Heart left ventricle (tissue), 16 donors: ENCODE data around the gene PARP6. TPM values are rescaled to one million over a fixed set of nuclear protein-coding genes. Genes with fewer than 3 reads are reported as not detected.
"Not testable (repeated sequence)": the region's sequence is repeated elsewhere in the genome, so short reads cannot be mapped to it uniquely, and the experiment has no call there.

Experiments
- ATAC-seq, 4 donors: fragments of 200-7000 bp; cut with Tn5 transposase; one replicate each; pipeline ENCODE4 v1.9.1; 2020 to 2022; ENCODE audit warnings: moderate library complexity in 4 of 4, mild to moderate bottlenecking in 3 of 4, moderate number of reproducible peaks in 1 of 4
- DNase-seq, 5 donors: peaks; one replicate each; pipeline ENCODE4 v3.0.0-alpha.2; 2020
- H3K27ac ChIP-seq, 12 donors: fragments of 200-600 bp; sonication (generic) in 4 of 12; one replicate each; pipeline versions ENCODE4 v1.5.0 to v1.8.0; 2016 to 2022; ENCODE audit warnings: mild to moderate bottlenecking in 2 of 12
- H3K27me3 ChIP-seq, 9 donors: fragments of 200-600 bp; sonication (generic) in 2 of 9; one replicate each; pipeline versions ENCODE4 v1.5.1 to v1.8.0; 2016 to 2022; ENCODE audit warnings: mild to moderate bottlenecking in 3 of 9
- H3K36me3 ChIP-seq, 9 donors: fragments of 200-600 bp; sonication (generic) in 2 of 9; one replicate each; pipeline versions ENCODE4 v1.5.0 to v1.8.0; 2018 to 2022; ENCODE audit warnings: mild to moderate bottlenecking in 2 of 9
- H3K4me1 ChIP-seq, 12 donors: fragments of 200-600 bp; sonication (generic) in 4 of 12; one replicate each; pipeline versions ENCODE4 v1.5.0 to v1.8.0; 2016 to 2022; ENCODE audit warnings: mild to moderate bottlenecking in 3 of 12
- H3K4me3 ChIP-seq, 12 donors: fragments of 200-600 bp; sonication (generic) in 4 of 12; one replicate each; pipeline versions ENCODE4 v1.5.0 to v1.8.0; 2017 to 2022; ENCODE audit warnings: mild to moderate bottlenecking in 9 of 12, moderate library complexity in 4 of 12
- H3K9me3 ChIP-seq, 12 donors: fragments of 200-600 bp; sonication (generic) in 4 of 12; one replicate each; pipeline versions ENCODE4 v1.5.0 to v1.8.0; 2016 to 2022; ENCODE audit warnings: mild to moderate bottlenecking in 1 of 12
- CTCF ChIP-seq, 12 donors: fragments of 200-600 bp; sonication (generic) in 4 of 12; IDR thresholded peaks; one replicate each; pipeline versions ENCODE4 v1.5.0 to v1.8.0; 2018 to 2022; ENCODE audit warnings: antibody characterized with exemption in 12 of 12, mild to moderate bottlenecking in 5 of 12
- POLR2A ChIP-seq, 2 donors: fragments of 450-650 bp; IDR thresholded peaks; one replicate each; pipeline ENCODE4 v1.6.1; 2017; ENCODE audit warnings: antibody characterized with exemption in 2 of 2, mild to moderate bottlenecking in 2 of 2, moderate library complexity in 2 of 2
- whole genome bisulfite sequencing, 4 donors: extraction: QIAGEN DNeasy Blood & Tissue Kit in 2 of 4; methylation state at CpG; one replicate each; pipeline versions ENCODE4 v1.1.5 to v1.1.7; 2013 to 2018; 5-methylcytosine and 5-hydroxymethylcytosine counted together
- intact Hi-C, 10 donors: fragments of 100-400 bp; cut with DNase I; formaldehyde crosslinking; loops; one replicate each; pipeline versions ENCODE4 v1.11.1 to v1.14.2; 2022
- polyA plus RNA-seq, 2 donors: library from polyadenylated mRNA; stranded (reverse); fragments of 200-250 nt; gene quantifications; one replicate each; pipeline ENCODE4 v1.2.3, GENCODE V29; 2013
- total RNA-seq, 9 donors: library from RNA; depleted of rRNA in 2 of 9; stranded (reverse); fragments of >200 nt in 2 of 9; fragmentation: NEBNext Ultra II Directional in 3 of 9; extraction: Animal tissue kit (Norgen Biotek cat#: 25700) in 3 of 9; gene quantifications; one replicate each; pipeline versions ENCODE4 v1.1.0 to v1.2.4, GENCODE V29; 2016 to 2023
- donor health status: ischemic (EF 13 %, LVEDD 7.1; RV severe dilation, severe dysfunction).
- donor health status: healthy with polysubstance abuse.
- donor health status: DM: no; HTN: yes; CAD: no.
- donor health status: DM: no; HTN: no; CAD: no.
- donor health status: ischemic (EF 25% LVEDD 6.9; RV normal size, moderate dysfunction).
- donor health status: ischemic (EF 25% LVEDD 5.7; RV mildly dilated, moderate dysfunction).
- donor health status: healthy.
- donor health status: DM: yes; HTN: yes; CAD: no.
- donor health status: ischemic (EF 35%, LVEDD 5.7; RV mildly dilated, moderate dysfunction).
- donor health status: nonischemic (EF 11% LVEDD 7.7; RV severe dilation, severe dysfunction).
- donor health status: DM: yes; HTN: yes; CAD: no.
- donor health status: PGD.
- donor health status: ischemic (EF 29% LVEDD 5.4; RV normal size, mild dysfunction).
- donor health status: nonischemic (EF 23%, LVEDD 6.1; RV moderate dilation, normal function).

The PARP6 gene
- total and polyA plus RNA-seq, 11 donors = 25.6 to 52.5 (median 34.5) TPM

GRCh38 chr15:72280751-72281150 lies 8.4 kb upstream of the PARP6 start:
- DNase-seq (no peak), ATAC-seq (no peak)
- H3K27me3 ChIP-seq = no peaks in the 10 kb centered on the region
- H3K4me1 ChIP-seq = no peaks in the 10 kb centered on the region
- WGBS, 4 donors = 69 to 80% (median 76%) methylated on average over 2 of the region's 2 CpGs
- intact Hi-C loops = loop anchor here in 1 of 10 donors (10.0 kb wide), 1 partner anchor 86 kb away; the partner anchor contains the start of gene GRAMD2A
- no peaks in the 10 kb centered on the region for H3K36me3 ChIP-seq
- H3K4me3 ChIP-seq = no peak overlapping the region
- no peaks in the 10 kb centered on the region for H3K9me3 ChIP-seq
- TF ChIP-seq POLR2A (IDR thresholded peaks at IDR 0.05) (no peak), CTCF (IDR thresholded peaks at IDR 0.05) (no peak)
- no peak overlapping the region for H3K27ac ChIP-seq

- intact Hi-C loops = no loop called here
- WGBS, 4 donors = 81 to 88% (median 84%) methylated on average over 1 of the region's 1 CpG
- H3K36me3 ChIP-seq = no peaks in the 10 kb centered on the region
Observed at GRCh38 chr15:72278737-72279136, 6.4 kb upstream of the PARP6 start.

GRCh38 chr15:72276326-72276700 lies 4.0 kb upstream of the PARP6 start:
- H3K27ac ChIP-seq = no peak overlapping the region
- H3K4me3 ChIP-seq = no peak overlapping the region
- TF ChIP-seq POLR2A (IDR thresholded peaks at IDR 0.05) (no peak), CTCF (IDR thresholded peaks at IDR 0.05) (no peak)
- peaks cover 0 to 15% (median 9%) of the 10 kb centered on the region in 12 donors for H3K4me1 ChIP-seq
- H3K27me3 ChIP-seq = no peaks in the 10 kb centered on the region
- DNase-seq = no peak
- intact Hi-C loops = no loop called here
- no peaks in the 10 kb centered on the region for H3K36me3 ChIP-seq
- ATAC-seq = no peak
- no peaks in the 10 kb centered on the region for H3K9me3 ChIP-seq

More at GRCh38 chr15:72278737-72279136, 6.4 kb upstream of the PARP6 start:
- no peaks in the 10 kb centered on the region for H3K27me3 ChIP-seq
- no peaks in the 10 kb centered on the region for H3K4me1 ChIP-seq
- no peak overlapping the region for H3K4me3 ChIP-seq
- ATAC-seq (no peak), DNase-seq (no peak)
- H3K9me3 ChIP-seq = no peaks in the 10 kb centered on the region
- H3K27ac ChIP-seq = no peak overlapping the region
- TF ChIP-seq POLR2A (IDR thresholded peaks at IDR 0.05) (no peak), CTCF (IDR thresholded peaks at IDR 0.05) (no peak)

- H3K27ac ChIP-seq = not testable (repeated sequence)
Observed at GRCh38 chr15:72275635-72276325, 3.4 kb upstream of the PARP6 start.

GRCh38 chr15:72272997-72273352 lies 621 bp upstream of the PARP6 start:
- TF ChIP-seq POLR2A (IDR thresholded peaks at IDR 0.05) (no peak), CTCF (IDR thresholded peaks at IDR 0.05) (peak in 2 of 12 donors; percentile 4 to 7)
- Histone ChIP-seq H3K4me1 (peaks cover 3 to 32% (median 16%) of the 10 kb centered on the region in 12 donors), H3K4me3 (peak overlapping the region in 11 of 12 donors; percentile 20 to 99 (median 93)), H3K27ac (peak overlapping the region in 11 of 12 donors; percentile 3 to 96 (median 86)), H3K36me3 (peaks cover 0 to 30% (median 16%) of the 10 kb centered on the region in 9 donors), H3K9me3 (no peaks in the 10 kb centered on the region), H3K27me3 (no peaks in the 10 kb centered on the region)
- ATAC-seq (no peak), DNase-seq (no peak)
- intact Hi-C loops = loop anchor here in 6 of 10 donors (2.0 to 5.0 kb wide), 4 partner anchors 41 to 72 kb away; partner anchors contain the start of gene PKM (in 5 of the 6)
- 44 to 50% (median 45%) methylated on average over 10 of the region's 10 CpGs for WGBS, 4 donors

More at GRCh38 chr15:72275635-72276325, 3.4 kb upstream of the PARP6 start:
- H3K9me3 ChIP-seq, H3K36me3 ChIP-seq, ATAC-seq, H3K4me3 ChIP-seq, H3K27me3 ChIP-seq, intact Hi-C loops, DNase-seq: not testable (repeated sequence)
- H3K4me1 ChIP-seq = peaks cover 3 to 20% (median 12%) of the 10 kb centered on the region in 12 donors
